Spleen (tissue), 7 donors: Measurements from ENCODE around the gene MAGEA2.
"Not testable (repeated sequence)": the region's sequence is repeated elsewhere in the genome, so short reads cannot be mapped to it uniquely, and the experiment has no call there.

Experiments used
- CTCF ChIP-seq, 11 experiments: fragments of 200-600 bp in 7 of 11; fragments of 450-650 bp in 4 of 11; sonication (generic) in 4 of 11; IDR thresholded peaks in 8 of 11; conservative IDR thresholded peaks in 3 of 11; 1 replicate in 7 of 11; 2 replicates in 4 of 11; pipeline versions ENCODE4 v1.4.0 to v1.8.0; 2016 to 2021; ENCODE audit warnings: antibody characterized with exemption in 11 of 11, inconsistent platforms in 4 of 11, mild to moderate bottlenecking in 1 of 11
- POLR2A ChIP-seq, 3 donors: fragments of 450-650 bp; IDR thresholded peaks; one replicate each; pipeline ENCODE4 v1.5.1; 2017; ENCODE audit warnings: antibody characterized with exemption in 3 of 3, mild to moderate bottlenecking in 1 of 3
- POLR2AphosphoS5 ChIP-seq, 3 donors: sonication (generic); formaldehyde crosslinking; IDR thresholded peaks; one replicate each; pipeline ENCODE4 v1.5.1; 2017; ENCODE audit warnings: antibody characterized with exemption in 3 of 3
- donor health status: DM: no; HTN: no; CAD: no; lungs with moderate emphysema.
- donor health status: DM: no; HTN: no; CAD: no.
- donor health status: DM: no; HTN: no; CAD: no.

GRCh38 chrX:152713815-152714787, 39.5 kb downstream of the MAGEA2 start, which contains the start of gene MAGEA2B:
- not testable (repeated sequence) for TF ChIP-seq POLR2AphosphoS5 (IDR thresholded peaks at IDR 0.05); CTCF (IDR thresholded peaks at IDR 0.05 in 8 of 11, conservative IDR thresholded peaks at IDR 0.05 in 3 of 11); POLR2A (IDR thresholded peaks at IDR 0.05)
